Mammary microvascular endothelial cell (primary cell): Measurements from ENCODE around the gene DENND1A. TPM values are rescaled to one million over a fixed set of nuclear protein-coding genes. Genes with fewer than 3 reads are reported as not detected.

ENCODE experiments used
- total RNA-seq: library from RNA; depleted of rRNA; stranded (reverse); fragments of >200 nt; gene quantifications from 2 replicates; pipeline ENCODE4 v1.2.3, GENCODE V29; 2015

DENND1A gene
- total RNA-seq, result 8.5 and 19.3 TPM in 2 replicates

DNA sequence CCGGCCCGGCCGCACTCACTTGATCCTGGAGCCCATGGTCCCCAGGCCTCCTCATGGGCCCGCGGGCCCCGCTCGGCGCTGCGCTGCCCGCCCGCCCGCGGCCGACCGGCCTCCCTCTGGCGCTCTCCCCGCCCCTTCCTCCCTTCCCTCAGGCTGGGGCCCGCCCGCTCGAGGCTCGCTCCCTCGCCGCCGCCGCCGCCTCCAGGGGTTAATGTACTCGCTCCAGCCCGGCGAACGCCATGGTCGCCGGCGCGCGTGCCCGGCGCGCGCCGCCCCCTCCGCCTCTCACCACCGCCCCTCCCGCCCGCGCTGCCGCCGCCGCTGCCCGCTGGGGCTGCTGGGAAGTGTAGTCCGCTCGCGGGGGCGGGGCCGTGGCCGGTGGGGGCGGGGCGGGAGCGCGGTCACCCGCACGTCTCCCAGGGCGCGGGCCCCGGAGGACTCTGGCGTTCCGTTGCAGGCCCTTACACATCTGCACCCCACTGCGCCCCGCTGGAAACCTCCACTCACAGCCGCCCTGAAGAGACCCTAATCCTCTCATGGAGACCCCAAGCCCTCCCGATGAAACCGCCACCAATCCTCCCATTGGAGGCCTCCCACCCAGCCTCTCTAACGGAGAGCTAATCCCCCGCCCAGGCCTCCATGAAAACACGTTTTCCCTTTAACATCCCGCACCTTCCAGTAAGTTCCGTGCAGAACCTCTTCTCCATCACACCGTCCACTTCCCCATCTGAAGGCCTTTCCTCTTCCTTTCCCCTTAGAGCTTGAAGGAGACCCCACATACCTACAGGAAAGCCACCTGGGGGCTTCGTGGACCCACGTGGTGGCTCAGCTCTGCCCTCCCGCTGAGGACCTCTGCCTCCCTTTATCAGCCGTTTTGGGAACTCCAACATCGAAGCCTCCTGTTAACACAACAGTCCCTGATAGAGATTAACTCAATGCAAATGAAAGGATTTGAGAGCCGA lies at the start of gene DENND1A:
Gene DENND1A (minus strand): TSS at position 257 of the 962 bp plus-strand sequence. CDS start 221 bp downstream, at position 36.

GRCh38 chr9:123355761-123356431 lies 574.0 kb downstream of the DENND1A start, which contains the start of gene CRB2:
Gene CRB2, plus strand, starts transcription at chr9:123356197. Its CDS starts 64 bp downstream, at chr9:123356261.

Other genes with a start within 250 kb of the DENND1A start
- not detected in 2 replicates for gene LHX2, start 81.6 kb upstream of the DENND1A start, total RNA-seq